ENCODE measurements around the gene OSBP2.

Gene OSBP2

GRCh38 chr22:30790366-30790765, 95.7 kb downstream of the OSBP2 start:
- no peak overlapping the region for H3K4me3 ChIP-seq (ENCODE audit: low read depth in 1 of 2, low read length in 2 of 2)
- H3K9me3 ChIP-seq (ENCODE audit: low read length), result no peaks in the 10 kb centered on the region
- no peak overlapping the region for H3K27ac ChIP-seq (ENCODE audit: low read depth, low read length)
- no peaks in the 10 kb centered on the region for H3K4me1 ChIP-seq (ENCODE audit: insufficient read depth, low read length)
- no peak overlapping the region for H3K9ac ChIP-seq (ENCODE audit: low read length)
- H3K36me3 ChIP-seq (ENCODE audit: insufficient read depth, low read length), result no peaks in the 10 kb centered on the region
- no peaks in the 10 kb centered on the region for H3K27me3 ChIP-seq (ENCODE audit: control insufficient read depth in 1 of 2, insufficient read depth in 2 of 2, low read length in 2 of 2)

GRCh38 chr22:30792456-30792855, 97.8 kb downstream of the OSBP2 start:
- Histone ChIP-seq H3K9me3 (ENCODE audit: low read length) (no peaks in the 10 kb centered on the region), H3K27ac (ENCODE audit: low read depth, low read length) (no peak overlapping the region), H3K27me3 (ENCODE audit: control insufficient read depth in 1 of 2, insufficient read depth in 2 of 2, low read length in 2 of 2) (no peaks in the 10 kb centered on the region), H3K4me1 (ENCODE audit: insufficient read depth, low read length) (no peaks in the 10 kb centered on the region), H3K36me3 (ENCODE audit: insufficient read depth, low read length) (no peaks in the 10 kb centered on the region), H3K4me3 (ENCODE audit: low read depth in 1 of 2, low read length in 2 of 2) (no peak overlapping the region), H3K9ac (ENCODE audit: low read length) (no peak overlapping the region)

- H3K4me1 ChIP-seq (ENCODE audit: insufficient read depth, low read length), result no peaks in the 10 kb centered on the region
These were observed 100.4 kb downstream of the OSBP2 start for GRCh38 chr22:30795118-30795517.

GRCh38 chr22:30801695-30802094, 107.0 kb downstream of the OSBP2 start:
- Histone ChIP-seq H3K4me1 (ENCODE audit: insufficient read depth, low read length) (peaks cover 5% of the 10 kb centered on the region), H3K27me3 (ENCODE audit: control insufficient read depth in 1 of 2, insufficient read depth in 2 of 2, low read length in 2 of 2) (peaks cover 0 to 4% of the 10 kb centered on the region in 2 donors), H3K4me3 (ENCODE audit: low read depth in 1 of 2, low read length in 2 of 2) (no peak overlapping the region), H3K36me3 (ENCODE audit: insufficient read depth, low read length) (no peaks in the 10 kb centered on the region), H3K9ac (ENCODE audit: low read length) (no peak overlapping the region), H3K27ac (ENCODE audit: low read depth, low read length) (no peak overlapping the region), H3K9me3 (ENCODE audit: low read length) (no peaks in the 10 kb centered on the region)

More at GRCh38 chr22:30795118-30795517, 100.4 kb downstream of the OSBP2 start:
- Histone ChIP-seq H3K4me3 (ENCODE audit: low read depth in 1 of 2, low read length in 2 of 2) (no peak overlapping the region), H3K9me3 (ENCODE audit: low read length) (no peaks in the 10 kb centered on the region), H3K27ac (ENCODE audit: low read depth, low read length) (no peak overlapping the region), H3K36me3 (ENCODE audit: insufficient read depth, low read length) (no peaks in the 10 kb centered on the region), H3K9ac (ENCODE audit: low read length) (no peak overlapping the region), H3K27me3 (ENCODE audit: control insufficient read depth in 1 of 2, insufficient read depth in 2 of 2, low read length in 2 of 2) (no peaks in the 10 kb centered on the region)

GRCh38 chr22:30802202-30803166, 107.8 kb downstream of the OSBP2 start:
- Histone ChIP-seq H3K4me1 (ENCODE audit: insufficient read depth, low read length) (peaks cover 5% of the 10 kb centered on the region), H3K27ac (ENCODE audit: low read depth, low read length) (no peak overlapping the region), H3K36me3 (ENCODE audit: insufficient read depth, low read length) (no peaks in the 10 kb centered on the region), H3K27me3 (ENCODE audit: control insufficient read depth in 1 of 2, insufficient read depth in 2 of 2, low read length in 2 of 2) (peaks cover 0 to 4% of the 10 kb centered on the region in 2 donors), H3K9me3 (ENCODE audit: low read length) (no peaks in the 10 kb centered on the region), H3K9ac (ENCODE audit: low read length) (no peak overlapping the region), H3K4me3 (ENCODE audit: low read depth in 1 of 2, low read length in 2 of 2) (no peak overlapping the region)

GRCh38 chr22:30803679-30804078, 109.0 kb downstream of the OSBP2 start:
- Histone ChIP-seq H3K9ac (ENCODE audit: low read length) (no peak overlapping the region), H3K27ac (ENCODE audit: low read depth, low read length) (no peak overlapping the region), H3K9me3 (ENCODE audit: low read length) (no peaks in the 10 kb centered on the region), H3K36me3 (ENCODE audit: insufficient read depth, low read length) (no peaks in the 10 kb centered on the region), H3K4me1 (ENCODE audit: insufficient read depth, low read length) (peaks cover 5% of the 10 kb centered on the region), H3K4me3 (ENCODE audit: low read depth in 1 of 2, low read length in 2 of 2) (no peak overlapping the region), H3K27me3 (ENCODE audit: control insufficient read depth in 1 of 2, insufficient read depth in 2 of 2, low read length in 2 of 2) (peaks cover 0 to 4% of the 10 kb centered on the region in 2 donors)

GRCh38 chr22:30804626-30805025, 110.0 kb downstream of the OSBP2 start:
- no peak overlapping the region for H3K4me3 ChIP-seq (ENCODE audit: low read depth in 1 of 2, low read length in 2 of 2)
- no peak overlapping the region for H3K9ac ChIP-seq (ENCODE audit: low read length)
- H3K27ac ChIP-seq (ENCODE audit: low read depth, low read length), result no peak overlapping the region
- H3K9me3 ChIP-seq (ENCODE audit: low read length), result no peaks in the 10 kb centered on the region
- no peaks in the 10 kb centered on the region for H3K36me3 ChIP-seq (ENCODE audit: insufficient read depth, low read length)
- peaks cover 5% of the 10 kb centered on the region for H3K4me1 ChIP-seq (ENCODE audit: insufficient read depth, low read length)
- peaks cover 0 to 4% of the 10 kb centered on the region in 2 donors for H3K27me3 ChIP-seq (ENCODE audit: control insufficient read depth in 1 of 2, insufficient read depth in 2 of 2, low read length in 2 of 2)

GRCh38 chr22:30806391-30806861, 111.8 kb downstream of the OSBP2 start:
- H3K36me3 ChIP-seq (ENCODE audit: insufficient read depth, low read length), result no peaks in the 10 kb centered on the region
- no peak overlapping the region for H3K27ac ChIP-seq (ENCODE audit: low read depth, low read length)
- H3K4me1 ChIP-seq (ENCODE audit: insufficient read depth, low read length), result peaks cover 5% of the 10 kb centered on the region
- H3K9ac ChIP-seq (ENCODE audit: low read length), result no peak overlapping the region
- H3K4me3 ChIP-seq (ENCODE audit: low read depth in 1 of 2, low read length in 2 of 2), result no peak overlapping the region
- H3K27me3 ChIP-seq (ENCODE audit: control insufficient read depth in 1 of 2, insufficient read depth in 2 of 2, low read length in 2 of 2), result peaks cover 0 to 4% of the 10 kb centered on the region in 2 donors
- no peaks in the 10 kb centered on the region for H3K9me3 ChIP-seq (ENCODE audit: low read length)

- Histone ChIP-seq H3K4me1 (ENCODE audit: insufficient read depth, low read length) (no peaks in the 10 kb centered on the region), H3K4me3 (ENCODE audit: low read depth in 1 of 2, low read length in 2 of 2) (no peak overlapping the region), H3K9ac (ENCODE audit: low read length) (no peak overlapping the region), H3K36me3 (ENCODE audit: insufficient read depth, low read length) (no peaks in the 10 kb centered on the region), H3K9me3 (ENCODE audit: low read length) (no peaks in the 10 kb centered on the region), H3K27me3 (ENCODE audit: control insufficient read depth in 1 of 2, insufficient read depth in 2 of 2, low read length in 2 of 2) (peaks cover 0 to under 1% of the 10 kb centered on the region in 2 donors), H3K27ac (ENCODE audit: low read depth, low read length) (no peak overlapping the region)
These were observed 114.4 kb downstream of the OSBP2 start for GRCh38 chr22:30809086-30809485.

GRCh38 chr22:30810105-30810504, 115.4 kb downstream of the OSBP2 start:
- Histone ChIP-seq H3K9ac (ENCODE audit: low read length) (no peak overlapping the region), H3K27ac (ENCODE audit: low read depth, low read length) (no peak overlapping the region), H3K4me1 (ENCODE audit: insufficient read depth, low read length) (no peaks in the 10 kb centered on the region), H3K27me3 (ENCODE audit: control insufficient read depth in 1 of 2, insufficient read depth in 2 of 2, low read length in 2 of 2) (no peaks in the 10 kb centered on the region), H3K4me3 (ENCODE audit: low read depth in 1 of 2, low read length in 2 of 2) (no peak overlapping the region), H3K36me3 (ENCODE audit: insufficient read depth, low read length) (no peaks in the 10 kb centered on the region), H3K9me3 (ENCODE audit: low read length) (no peaks in the 10 kb centered on the region)

- H3K9ac ChIP-seq (ENCODE audit: low read length), result no peak overlapping the region
- H3K4me3 ChIP-seq (ENCODE audit: low read depth in 1 of 2, low read length in 2 of 2), result no peak overlapping the region
- H3K36me3 ChIP-seq (ENCODE audit: insufficient read depth, low read length), result no peaks in the 10 kb centered on the region
These were observed 119.3 kb downstream of the OSBP2 start for GRCh38 chr22:30813936-30814335.

More at GRCh38 chr22:30813936-30814335, 119.3 kb downstream of the OSBP2 start:
- Histone ChIP-seq H3K4me1 (ENCODE audit: insufficient read depth, low read length) (no peaks in the 10 kb centered on the region), H3K9me3 (ENCODE audit: low read length) (no peaks in the 10 kb centered on the region), H3K27ac (ENCODE audit: low read depth, low read length) (no peak overlapping the region), H3K27me3 (ENCODE audit: control insufficient read depth in 1 of 2, insufficient read depth in 2 of 2, low read length in 2 of 2) (no peaks in the 10 kb centered on the region)
